HG02642 (cell line): Measurements from ENCODE around the gene RBMS1.

Source experiments
- ATAC-seq: cut with Tn5 transposase; IDR thresholded peaks from one replicate; pipeline ENCODE4 v1.9.1; 2021; ENCODE audit warnings: mild to moderate bottlenecking; ENCODE audit not compliant: unreplicated experiment, poor library complexity

The RBMS1 gene

DNA sequence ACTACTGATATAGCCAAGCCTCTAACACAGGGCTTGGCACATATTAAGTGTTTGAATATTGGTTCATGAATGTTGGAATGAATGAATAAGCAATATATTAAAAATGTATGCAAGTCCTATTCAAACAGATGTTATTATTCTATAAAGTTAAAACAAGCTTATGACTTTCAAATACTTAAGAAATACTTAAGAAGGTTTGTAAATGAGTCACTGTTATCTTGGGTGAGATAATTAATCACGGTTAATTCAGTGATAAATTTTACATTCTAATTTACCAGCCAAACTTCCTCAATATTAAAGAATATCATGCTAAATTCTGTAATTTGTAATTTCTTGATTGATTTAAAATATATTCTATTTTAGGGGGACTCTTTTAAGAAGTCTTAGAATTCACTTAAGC, 74.8 kb downstream of the RBMS1 start:
- no peak for ATAC-seq

DNA sequence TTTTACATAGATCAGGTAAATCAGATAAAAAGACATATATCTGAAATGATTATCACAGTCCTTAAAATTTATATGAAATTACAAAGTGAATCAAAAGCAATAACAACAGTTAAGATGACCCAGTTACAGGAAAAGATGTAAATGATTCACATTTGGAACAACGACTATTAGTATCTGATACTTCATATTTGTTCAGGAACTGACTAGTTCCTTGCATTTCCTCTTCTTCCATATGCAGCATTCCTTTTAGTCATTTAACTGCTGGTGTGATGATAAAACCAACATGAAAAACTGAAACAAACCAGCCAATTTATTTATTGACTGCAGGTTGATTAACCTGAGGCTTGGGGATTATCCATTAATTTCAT, 75.2 kb downstream of the RBMS1 start:
- ATAC-seq: no peak

DNA sequence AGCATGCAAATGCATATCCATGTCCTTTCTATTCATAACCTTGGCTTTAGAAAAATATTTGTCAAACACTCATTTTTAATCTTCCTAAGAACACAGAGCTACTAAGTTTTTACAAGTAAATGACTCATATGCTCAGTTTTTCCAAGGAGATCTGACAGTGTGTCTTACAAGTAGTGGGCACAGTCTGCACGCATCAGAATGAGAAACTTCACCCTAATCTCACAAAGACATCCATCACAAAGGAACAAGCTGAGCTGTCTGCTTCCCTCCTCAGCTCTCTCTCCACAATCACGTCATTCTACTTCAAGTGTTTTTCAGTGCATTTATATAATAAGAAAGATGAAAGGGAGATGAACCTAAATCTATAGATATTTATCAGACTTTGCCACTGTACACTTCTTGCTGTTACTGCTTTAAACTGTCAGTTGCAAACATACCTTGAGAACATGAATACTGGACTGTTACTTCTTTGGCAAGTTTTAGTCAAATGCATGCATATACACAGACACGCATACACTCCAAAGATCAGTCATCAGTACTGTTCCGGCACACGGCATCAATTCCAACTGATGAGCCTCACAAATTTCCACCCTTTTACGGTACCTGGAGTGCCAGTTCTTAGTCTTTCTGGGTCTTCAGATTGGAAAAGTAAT, 75.7 kb downstream of the RBMS1 start:
- ATAC-seq: no peak

DNA sequence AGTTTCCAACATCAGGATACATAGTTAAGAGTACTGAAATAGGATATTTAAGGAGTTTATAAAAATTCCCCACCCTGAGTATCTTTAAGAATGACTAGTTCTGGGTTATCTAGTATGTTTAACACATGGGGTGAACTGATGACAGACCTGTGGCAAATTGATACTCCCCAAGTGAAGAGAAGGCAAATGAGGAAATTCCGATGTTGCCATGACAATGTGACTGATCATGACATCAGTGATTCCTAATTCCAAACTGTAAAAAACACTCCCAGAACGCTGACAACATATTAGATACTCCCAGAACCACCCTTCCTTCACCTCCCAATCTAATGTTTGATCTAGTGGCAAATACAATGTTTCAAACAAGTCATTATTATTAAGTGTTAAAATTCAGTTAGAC, 77.6 kb downstream of the RBMS1 start:
- ATAC-seq: no peak

DNA sequence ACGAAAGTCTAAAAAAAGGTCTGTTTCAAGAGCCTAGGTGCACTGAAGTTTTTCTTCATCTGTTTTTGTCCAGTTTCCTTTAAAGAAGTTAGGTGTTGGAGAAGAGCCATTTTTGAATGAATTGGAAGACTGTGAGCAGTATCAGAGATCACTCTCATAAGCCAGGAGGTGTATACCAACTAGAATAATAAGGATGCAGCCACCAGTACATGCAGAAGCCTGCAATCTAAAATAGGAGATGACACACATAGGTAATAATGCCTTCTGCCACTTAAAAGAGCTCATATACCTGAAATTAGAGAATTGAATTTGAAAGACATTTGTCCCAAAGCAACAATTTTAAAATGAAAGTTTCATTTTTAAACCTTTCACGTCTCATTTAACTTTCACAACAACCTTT, 81.7 kb downstream of the RBMS1 start:
- no peak for ATAC-seq

DNA sequence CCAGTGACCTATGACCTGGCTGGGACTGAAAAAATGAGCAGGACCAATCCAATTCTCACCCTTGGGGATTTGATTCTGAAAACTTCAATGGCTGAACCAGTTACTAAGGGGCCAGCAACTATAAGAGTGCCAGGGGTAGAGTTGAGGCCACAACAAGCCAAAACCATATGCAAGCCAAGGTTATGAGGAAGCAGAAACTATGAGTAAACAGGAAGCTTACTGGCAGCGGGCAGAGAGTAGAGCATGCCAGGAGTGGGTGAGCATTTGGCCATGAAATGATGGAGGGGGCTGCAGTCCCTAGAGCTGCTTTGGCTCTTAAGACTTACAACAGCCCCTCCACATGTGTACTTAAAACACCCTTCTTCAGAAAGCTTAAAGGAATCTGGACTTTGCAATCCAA, 82.4 kb downstream of the RBMS1 start:
- ATAC-seq: peak; percentile 25

DNA sequence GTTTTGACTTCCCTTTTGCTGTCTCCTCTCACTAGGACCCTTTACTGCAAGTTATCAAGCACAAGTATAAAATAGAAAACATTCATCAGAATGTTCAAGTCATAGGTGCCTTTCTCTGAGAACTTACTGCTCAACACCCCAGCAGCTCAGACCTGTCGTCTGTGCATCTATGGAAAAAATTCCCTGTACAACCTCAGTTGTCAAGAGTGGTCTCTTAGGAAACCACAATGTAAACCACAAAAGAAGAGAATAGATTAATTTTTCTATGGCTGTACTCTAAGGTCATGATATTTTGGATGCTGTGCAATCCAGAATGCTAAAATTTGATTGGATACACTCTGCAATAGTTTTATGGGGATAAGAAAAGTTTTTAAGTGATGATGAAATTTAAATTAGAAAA, 84.1 kb downstream of the RBMS1 start:
- ATAC-seq: no peak

DNA sequence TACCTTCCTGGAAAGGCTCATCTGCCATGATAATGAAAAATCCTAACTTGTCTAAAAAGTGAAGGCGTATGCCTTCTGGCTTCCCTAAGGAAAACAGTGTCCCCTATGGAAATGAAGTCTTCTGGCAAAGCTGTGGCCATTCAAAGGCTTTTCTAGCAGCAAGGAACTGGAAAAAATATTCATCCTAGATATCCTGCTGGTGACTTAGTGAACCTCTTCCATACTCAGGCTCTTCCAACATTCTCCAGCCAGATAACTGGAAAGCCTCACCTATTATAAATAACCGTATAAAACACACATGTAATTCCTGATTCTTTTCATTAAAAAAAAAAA, 84.7 kb downstream of the RBMS1 start:
- ATAC-seq: no peak

DNA sequence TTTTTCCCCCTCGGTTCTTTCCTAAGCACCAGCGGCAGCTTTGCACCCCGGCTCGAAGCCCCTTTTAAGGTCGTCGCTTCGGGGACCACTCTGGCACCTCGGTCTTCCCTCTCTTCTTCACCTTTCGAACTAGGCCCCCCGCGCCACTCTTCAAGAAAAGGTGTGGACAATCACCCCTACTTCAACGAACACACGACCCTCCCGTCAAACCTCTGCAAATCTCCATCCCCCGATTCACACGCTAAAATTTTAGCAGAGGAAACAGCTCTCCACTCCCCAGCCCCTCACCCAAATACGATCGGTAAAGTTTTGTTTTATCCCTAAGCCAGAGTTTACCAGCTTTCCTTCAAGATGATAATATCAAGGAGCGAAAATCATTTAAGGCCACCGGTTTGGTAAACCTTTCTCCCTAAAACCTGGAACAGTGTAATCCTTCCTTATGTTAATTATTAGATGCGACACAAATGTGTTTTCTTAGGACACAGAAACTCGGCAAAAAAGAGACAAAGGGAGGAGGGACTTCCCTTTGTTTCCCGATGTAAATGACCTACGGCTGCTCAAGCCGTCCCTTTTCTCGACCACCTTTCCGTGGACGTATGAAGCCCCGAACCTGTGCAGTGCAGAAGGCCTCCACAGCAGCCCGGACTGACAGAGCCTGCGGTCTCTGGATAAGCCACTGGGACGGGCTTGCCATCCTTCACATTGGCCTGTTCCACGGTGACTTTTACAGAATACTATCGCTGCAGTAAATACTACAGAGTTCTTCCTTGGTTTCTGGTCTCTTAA, 85.2 kb downstream of the RBMS1 start:
- ATAC-seq: no peak

DNA sequence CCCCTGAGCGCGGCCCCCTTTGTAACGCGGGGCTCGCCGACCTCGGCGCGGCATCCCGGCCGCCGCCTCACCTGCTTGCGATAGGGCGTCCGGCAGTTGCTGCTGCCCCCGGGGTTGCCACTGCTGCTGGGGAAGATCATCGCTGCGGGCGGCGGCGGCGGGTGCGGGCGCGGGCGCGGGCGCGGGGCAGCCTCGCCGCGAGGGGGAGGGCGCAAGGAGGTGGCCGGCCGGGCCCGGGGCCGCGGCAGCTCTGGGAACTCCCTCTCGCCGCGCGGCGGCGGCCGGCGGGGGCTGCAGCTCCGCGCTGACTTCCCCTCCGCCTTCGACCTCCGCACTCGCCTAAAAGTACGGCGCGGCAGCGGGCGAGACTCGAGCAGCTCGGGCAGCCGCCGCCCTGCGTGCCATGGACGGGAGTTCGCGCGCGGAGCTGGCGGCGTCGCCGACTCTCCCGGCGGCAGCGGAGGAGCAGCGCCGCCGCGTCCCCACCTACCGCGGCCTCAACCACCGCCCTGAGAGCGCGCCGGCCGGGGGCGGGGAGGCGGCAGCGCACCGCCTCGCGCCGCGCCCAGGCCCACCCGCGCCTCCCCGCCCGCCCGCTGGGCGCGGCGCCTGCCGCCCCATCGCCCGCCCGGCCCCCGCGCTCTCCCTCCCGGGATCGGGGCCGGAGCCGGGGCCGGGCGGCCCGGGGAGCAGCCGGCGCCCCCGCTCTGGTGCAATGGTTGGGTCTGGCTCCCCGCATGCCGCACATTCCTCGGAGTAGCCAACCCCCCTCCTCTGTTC, 86.0 kb downstream of the RBMS1 start:
- peak; percentile 73 for ATAC-seq

DNA sequence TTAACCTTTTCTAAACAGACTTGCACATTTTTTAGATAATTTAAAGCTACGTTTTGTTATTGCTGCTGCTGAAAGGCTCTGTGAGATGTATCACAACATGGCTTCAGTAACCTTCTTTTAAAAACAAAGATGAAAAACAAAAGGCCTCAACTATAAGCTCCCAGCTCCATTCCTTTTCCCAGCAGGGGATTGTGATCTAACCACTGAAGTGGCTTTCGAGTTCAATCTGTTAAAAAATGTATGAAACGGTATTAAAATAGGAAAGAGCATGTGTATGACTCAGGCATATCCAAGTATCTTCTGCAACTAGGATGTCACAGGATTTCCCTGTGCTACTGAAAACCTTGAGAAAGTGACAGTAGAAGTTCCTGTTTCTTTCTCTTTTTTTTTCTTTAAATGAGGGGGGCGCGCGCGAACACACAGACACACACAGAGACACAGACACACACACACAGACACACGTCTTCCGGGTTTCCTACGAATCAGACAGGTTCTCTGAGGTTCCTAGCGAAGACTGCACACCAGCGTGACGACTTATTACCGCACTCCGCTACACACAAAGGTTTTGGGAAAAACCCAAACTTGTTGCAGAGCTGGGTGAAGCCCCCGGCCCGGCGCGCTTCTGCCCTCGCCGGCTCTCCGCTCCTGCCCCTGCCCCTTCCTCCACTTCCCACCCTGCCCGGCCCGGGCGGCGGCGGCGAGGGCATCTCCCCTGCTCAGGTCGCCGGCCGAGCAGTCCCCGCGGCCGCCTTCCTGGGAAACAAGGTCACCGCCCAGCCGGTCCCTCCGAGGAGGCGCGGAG, 86.8 kb downstream of the RBMS1 start:
- ATAC-seq: peak; percentile 65

DNA sequence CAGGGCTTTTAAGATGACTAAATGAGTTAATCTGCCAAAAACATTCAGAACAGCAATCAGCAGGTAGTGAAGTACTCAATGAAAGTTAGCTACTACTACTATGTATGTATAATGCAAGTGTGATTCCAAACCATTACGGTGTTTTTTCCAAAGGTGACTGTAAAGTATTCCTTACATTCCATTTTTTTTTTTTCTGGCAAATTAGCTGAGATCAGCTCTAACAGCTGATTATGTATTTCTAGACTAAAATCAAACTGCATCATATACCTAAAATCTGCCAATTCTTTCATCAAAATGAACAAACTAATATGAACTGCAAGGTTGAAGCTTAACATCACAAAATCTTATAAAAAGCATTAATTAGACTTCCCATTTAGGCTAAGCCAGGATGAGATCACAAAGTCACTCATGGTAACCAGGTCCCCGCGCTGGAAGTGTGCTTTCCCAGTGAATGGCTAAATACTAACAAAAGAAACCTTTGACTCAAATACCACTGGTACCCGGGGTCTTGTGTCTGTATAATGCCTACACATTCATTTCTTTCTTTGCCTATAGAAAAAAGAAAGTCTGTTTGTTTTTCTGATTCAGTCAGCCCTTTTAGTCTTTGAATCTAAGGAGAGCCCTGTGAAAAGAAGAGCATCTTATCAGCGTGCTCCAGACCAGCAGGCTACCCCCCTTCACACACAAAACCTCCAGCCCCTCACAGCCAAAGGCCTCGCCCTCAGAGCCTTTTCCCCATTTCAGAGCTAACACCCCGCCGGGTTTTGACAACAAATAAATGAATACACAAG, 88.3 kb downstream of the RBMS1 start:
- no peak for ATAC-seq

DNA sequence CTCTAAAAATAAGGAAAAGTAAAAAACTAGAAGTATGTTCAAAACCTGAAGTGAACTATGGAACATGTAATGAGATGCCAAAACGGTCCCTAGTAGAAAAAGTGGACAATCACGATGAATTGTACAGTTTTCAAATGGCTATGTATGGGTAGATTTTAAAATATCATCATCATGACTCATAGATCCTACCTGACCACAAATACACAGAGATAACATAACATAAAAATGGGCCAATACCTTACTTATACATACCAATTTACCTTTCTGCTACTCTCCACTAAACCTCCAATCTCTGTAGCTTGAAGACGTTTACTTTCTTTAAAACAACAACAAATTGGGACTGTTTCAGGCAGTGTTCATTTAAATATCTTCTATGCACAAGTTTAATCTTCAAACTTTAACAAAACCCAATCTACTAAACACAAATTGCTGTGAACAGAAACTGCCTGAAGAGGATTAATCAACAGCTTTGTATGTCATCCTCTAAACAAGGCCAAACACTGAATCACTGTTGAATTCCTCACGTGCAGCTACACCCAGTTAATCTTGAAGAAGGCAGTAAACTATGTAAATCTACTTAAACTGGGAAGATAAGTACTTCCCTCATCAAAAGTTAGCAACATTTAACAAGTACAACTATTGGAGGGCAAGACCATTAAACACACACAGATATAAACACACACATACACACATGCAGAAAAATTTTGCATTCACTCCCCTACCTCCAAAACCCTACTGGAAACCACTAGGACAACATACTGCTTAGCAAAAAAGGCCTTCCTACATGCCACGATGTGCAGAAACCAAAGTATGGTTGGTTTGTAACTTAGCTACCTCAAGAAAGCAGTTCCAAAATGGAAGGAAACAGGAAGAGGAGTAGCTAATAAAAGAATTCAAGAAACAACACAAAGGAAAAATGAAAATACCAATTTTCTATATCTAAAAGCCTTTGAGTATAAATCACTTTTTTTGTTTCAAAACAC, 90.3 kb downstream of the RBMS1 start:
- no peak for ATAC-seq

DNA sequence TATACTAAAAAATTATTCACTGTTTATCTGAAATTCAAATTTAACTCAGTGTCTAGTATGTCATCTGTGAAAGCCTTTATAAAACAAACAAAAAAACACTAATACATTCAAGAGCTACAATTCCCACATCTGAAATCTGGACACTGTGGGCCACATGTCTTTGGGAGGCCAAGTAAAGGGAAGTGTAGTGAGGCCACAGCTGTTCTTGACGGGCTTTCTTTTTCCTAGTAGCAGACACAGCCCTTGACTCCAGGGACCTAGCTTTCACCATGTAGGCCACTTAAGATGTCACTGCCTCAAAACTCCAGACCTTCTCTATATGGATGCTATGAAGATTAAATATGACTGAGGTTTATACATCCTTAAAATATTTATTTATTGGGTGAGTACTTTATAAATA, 91.1 kb downstream of the RBMS1 start:
- no peak for ATAC-seq

DNA sequence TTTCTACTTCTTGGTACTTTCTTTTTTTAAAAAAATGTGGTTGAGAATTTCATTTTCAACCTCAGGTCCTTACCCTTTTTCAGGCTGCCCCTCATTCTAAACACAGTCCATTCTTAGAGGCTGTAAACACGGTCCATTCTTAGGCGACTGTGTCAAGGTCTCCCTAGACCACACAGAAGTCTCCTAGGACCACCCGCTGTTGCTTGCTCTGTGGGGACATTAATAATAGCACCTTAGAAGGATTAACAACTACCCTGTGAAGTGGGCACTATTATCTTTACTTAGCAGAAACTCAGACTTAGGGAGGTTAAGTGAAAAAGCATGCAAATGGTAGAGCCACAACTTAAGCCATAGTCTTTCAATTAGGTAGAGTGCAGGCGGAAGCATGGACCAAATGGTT, 91.7 kb downstream of the RBMS1 start:
- ATAC-seq: no peak

DNA sequence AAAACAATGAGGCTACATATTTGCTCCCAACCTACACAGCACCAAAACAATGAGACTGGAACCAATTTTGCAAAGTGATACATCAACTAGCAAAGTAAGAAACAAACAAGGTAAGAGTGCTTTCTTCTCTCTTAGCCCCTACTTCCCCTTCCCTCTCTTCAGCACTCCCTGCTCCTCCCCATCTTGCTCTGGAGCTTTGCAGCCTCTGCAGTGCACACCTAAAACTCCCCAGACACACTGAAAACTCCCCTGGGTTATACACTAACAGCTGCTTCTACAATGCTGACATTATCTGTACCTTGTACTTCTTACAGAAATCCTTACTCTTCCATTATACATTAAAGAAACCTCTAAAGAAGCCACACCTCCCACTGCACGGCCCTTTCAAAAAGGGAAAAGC, 93.7 kb downstream of the RBMS1 start:
- no peak for ATAC-seq

DNA sequence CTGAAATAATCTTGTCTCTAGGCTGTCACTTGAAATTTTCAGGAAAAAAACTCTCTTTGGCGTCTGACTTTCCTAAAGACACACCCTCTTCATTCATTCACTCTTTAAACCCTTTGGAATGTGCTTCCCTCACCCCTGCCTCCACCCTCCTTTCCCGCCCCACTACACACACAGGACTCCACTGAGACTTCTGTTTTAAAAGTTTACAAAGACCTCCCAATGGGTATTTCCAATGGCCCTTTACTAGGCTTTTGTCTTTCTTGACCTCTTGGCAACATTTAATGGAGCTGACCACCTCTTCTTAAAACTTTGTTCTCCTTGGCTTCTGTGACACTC, 96.1 kb downstream of the RBMS1 start:
- ATAC-seq: no peak

DNA sequence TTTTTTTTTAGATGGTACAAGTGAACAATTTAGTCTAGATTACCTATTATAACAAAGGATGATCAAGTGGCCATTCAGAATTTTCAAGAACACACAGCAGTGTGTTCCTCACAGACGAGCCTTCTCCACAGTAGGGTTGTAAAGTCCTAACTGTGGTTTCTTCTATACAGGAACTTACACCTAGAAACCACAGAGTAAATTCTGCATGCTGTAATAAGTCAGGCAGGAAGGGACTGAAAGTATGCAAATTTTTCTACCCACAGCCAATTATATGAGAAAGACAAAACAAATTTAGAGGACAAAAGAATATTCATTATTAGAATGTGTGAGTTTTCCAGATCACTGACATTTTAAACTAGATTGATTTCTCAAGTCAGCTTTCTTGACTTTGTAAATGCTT, 99.5 kb downstream of the RBMS1 start:
- peak; percentile 98 for ATAC-seq

DNA sequence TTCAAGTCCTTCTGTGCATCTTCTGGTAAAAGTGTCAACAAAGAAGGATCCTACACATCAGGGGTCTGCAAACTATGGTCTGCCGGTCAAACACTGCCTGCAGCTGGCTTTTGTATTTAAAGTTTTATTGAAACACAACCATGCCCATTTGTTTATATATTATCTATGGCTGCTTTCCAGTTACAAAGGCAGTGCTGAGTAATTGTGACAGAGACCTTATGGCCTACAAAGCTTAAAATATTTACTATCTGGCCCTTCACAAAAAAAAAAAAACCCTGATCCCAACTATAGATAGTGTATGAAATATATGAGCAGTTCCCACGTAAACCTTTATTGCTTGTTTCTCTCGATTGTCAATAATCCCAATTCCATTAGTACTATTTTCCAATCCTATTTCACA, 101.4 kb downstream of the RBMS1 start:
- ATAC-seq: no peak
